PFSK-1 (cell line): ENCODE data around the gene EIF6. TPM values are rescaled to one million over a fixed set of nuclear protein-coding genes. Genes with fewer than 3 reads are reported as not detected.

ENCODE experiments used
- FOXP2 ChIP-seq: optimal IDR thresholded peaks from 2 replicates; pipeline ENCODE3; 2011; ENCODE audit warnings: borderline replicate concordance, control low read depth, inconsistent platforms; ENCODE audit not compliant: insufficient read depth; ENCODE audit errors: extremely low read length, extremely low read depth
- POLR2AphosphoS5 ChIP-seq: IDR thresholded peaks from 2 replicates; pipeline ENCODE4 v1.6.1; 2012; ENCODE audit warnings: low read depth, mild to moderate bottlenecking, control low read depth, low read length, moderate library complexity
- SIN3A ChIP-seq: IDR thresholded peaks from 2 replicates; pipeline ENCODE4 v1.6.1; 2012; ENCODE audit warnings: mild to moderate bottlenecking, low read length, moderate library complexity, borderline replicate concordance; ENCODE audit not compliant: insufficient read depth
- TAF1 ChIP-seq: IDR thresholded peaks from 2 replicates; pipeline ENCODE4 v1.6.1; 2012; ENCODE audit warnings: low read length, control low read depth, borderline replicate concordance; ENCODE audit not compliant: insufficient read depth
- polyA plus RNA-seq: library from polyadenylated mRNA; unstranded; fragments of >200 nt; gene quantifications from one replicate; pipeline ENCODE4 v1.2.1, GENCODE V29; 2012; ENCODE audit warnings: low read depth, missing spikeins; ENCODE audit not compliant: insufficient read length
- TF ChIP-seq, protein P1 (sequence below), 2 experiments: IDR thresholded peaks; 2 replicates each; pipeline versions ENCODE4 v1.6.1 to v1.8.0; 2011 to 2012; ENCODE audit warnings: low read depth in 2 of 2, low read length in 2 of 2, control low read depth in 1 of 2, inconsistent platforms in 1 of 2, mild to moderate bottlenecking in 1 of 2, moderate library complexity in 1 of 2; ENCODE audit not compliant: insufficient read depth in 1 of 2

Gene EIF6
- polyA plus RNA-seq = 497 TPM

DNA sequence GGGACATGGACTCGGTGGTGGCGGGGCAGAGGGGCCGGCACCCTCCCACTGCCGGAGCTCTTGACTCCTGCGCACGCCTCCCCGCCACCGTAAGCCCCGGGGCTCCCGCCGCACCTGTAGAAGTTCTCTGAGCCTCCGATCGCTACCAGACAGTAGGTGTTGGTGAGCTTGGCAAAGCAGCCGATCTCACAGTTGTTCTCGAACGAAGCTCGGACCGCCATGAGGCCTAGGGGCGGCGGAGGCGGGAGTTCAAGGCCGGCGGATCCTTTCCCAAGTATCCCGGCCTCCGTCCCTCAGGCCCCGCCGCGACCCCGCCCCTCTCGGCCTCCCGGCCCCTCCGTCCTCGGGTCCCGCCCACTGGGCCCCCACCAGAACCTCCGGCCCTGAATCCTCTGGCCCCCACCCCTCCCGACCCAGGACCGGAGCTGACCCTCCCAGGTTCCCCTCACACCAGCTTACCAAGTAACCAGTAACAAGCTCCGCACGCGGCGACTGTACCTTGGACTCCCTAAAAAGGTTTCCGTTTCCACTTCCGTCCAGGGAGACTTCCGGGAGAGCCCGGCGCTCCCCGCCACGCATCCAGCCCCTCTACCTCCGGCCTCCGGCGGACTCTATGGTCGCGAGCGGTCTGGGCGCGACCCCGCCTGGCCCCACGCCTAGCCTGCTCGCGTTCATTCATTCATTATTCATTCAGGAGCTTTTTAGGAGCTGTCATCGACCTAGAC is at the start of gene EIF6:
EIF6 (minus strand) TSS at position 506 of the 725 bp plus-strand sequence; CDS start at position 221, 285 bp downstream.
- peak; percentile 72 for TF ChIP-seq POLR2AphosphoS5
- TF ChIP-seq TAF1 = peak; percentile 91; the same call in 1 of the 2 replicates
- peak; percentile 81 for TF ChIP-seq FOXP2
- TF ChIP-seq, protein P1, sequence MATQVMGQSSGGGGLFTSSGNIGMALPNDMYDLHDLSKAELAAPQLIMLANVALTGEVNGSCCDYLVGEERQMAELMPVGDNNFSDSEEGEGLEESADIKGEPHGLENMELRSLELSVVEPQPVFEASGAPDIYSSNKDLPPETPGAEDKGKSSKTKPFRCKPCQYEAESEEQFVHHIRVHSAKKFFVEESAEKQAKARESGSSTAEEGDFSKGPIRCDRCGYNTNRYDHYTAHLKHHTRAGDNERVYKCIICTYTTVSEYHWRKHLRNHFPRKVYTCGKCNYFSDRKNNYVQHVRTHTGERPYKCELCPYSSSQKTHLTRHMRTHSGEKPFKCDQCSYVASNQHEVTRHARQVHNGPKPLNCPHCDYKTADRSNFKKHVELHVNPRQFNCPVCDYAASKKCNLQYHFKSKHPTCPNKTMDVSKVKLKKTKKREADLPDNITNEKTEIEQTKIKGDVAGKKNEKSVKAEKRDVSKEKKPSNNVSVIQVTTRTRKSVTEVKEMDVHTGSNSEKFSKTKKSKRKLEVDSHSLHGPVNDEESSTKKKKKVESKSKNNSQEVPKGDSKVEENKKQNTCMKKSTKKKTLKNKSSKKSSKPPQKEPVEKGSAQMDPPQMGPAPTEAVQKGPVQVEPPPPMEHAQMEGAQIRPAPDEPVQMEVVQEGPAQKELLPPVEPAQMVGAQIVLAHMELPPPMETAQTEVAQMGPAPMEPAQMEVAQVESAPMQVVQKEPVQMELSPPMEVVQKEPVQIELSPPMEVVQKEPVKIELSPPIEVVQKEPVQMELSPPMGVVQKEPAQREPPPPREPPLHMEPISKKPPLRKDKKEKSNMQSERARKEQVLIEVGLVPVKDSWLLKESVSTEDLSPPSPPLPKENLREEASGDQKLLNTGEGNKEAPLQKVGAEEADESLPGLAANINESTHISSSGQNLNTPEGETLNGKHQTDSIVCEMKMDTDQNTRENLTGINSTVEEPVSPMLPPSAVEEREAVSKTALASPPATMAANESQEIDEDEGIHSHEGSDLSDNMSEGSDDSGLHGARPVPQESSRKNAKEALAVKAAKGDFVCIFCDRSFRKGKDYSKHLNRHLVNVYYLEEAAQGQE (IDR thresholded peaks at IDR 0.05; ENCODE audit: insufficient read depth in 1 of 2, low read depth in 2 of 2, low read length in 2 of 2) = 0 out of 4 replicates have a peak, but pooled peaks of 1 of the 2 experiments have one; percentile 22
- TF ChIP-seq SIN3A = 0 out of 2 replicates have a peak, but pooled peaks have one; percentile 54

DNA sequence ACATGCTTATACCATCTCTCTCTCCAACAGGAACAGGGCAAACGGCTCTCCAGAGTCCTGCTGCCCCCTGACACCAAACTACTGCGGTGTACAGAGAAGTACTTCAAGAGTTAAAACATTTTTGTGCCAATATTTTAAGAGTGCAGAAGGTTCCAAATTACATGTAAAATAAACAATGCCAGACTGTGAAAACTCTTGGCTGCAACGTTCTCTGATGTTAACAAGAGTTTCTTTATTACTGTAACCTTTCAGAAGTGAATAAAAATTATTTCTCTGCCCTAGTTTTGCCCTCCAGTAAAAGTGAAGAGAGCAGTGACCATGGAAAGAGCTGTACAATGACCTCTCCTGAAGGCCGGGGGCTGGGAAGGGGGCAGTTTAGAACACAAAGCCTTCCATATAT is 49.0 kb upstream of the EIF6 start:
- TF ChIP-seq TAF1 (no peak), POLR2AphosphoS5 (no peak), FOXP2 (no peak), SIN3A (no peak)
- TF ChIP-seq, protein P1 (IDR thresholded peaks at IDR 0.05; ENCODE audit: insufficient read depth in 1 of 2, low read depth in 2 of 2, low read length in 2 of 2) = no peak

DNA sequence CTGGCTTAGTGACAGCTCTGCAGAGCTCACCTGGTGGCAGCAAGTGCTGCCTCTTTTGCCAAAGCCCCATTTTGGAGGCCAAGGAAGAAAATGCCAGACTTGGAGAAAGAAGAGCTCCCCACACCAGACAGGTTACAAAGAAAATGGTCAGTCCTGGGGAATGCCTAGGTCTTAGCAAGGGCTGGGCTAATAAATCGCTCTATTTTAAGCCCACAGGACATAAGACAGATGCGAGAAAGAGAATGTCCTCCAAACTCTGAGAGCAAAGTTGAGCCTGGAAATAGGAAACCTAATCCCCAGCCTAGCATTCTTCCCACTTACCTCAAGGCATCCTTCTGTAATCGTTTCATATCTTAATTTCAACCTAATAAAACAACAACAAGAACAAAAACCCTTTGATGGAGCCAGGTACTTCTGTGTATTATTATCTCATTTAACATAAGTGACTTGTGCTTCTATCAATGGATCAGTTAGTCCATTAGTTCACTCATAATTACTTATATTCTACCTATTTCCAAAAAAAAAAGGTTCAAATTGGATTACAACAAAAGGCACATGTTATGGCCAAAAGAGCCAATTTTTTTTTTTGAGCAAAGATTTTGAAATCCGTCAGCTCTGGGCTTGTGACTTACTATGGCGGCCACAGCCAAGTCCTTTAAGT is 48.1 kb upstream of the EIF6 start:
- no peak for TF ChIP-seq TAF1
- TF ChIP-seq SIN3A = no peak
- no peak for TF ChIP-seq FOXP2
- TF ChIP-seq, protein P1 (IDR thresholded peaks at IDR 0.05; ENCODE audit: insufficient read depth in 1 of 2, low read depth in 2 of 2, low read length in 2 of 2) = no peak
- no peak for TF ChIP-seq POLR2AphosphoS5

DNA sequence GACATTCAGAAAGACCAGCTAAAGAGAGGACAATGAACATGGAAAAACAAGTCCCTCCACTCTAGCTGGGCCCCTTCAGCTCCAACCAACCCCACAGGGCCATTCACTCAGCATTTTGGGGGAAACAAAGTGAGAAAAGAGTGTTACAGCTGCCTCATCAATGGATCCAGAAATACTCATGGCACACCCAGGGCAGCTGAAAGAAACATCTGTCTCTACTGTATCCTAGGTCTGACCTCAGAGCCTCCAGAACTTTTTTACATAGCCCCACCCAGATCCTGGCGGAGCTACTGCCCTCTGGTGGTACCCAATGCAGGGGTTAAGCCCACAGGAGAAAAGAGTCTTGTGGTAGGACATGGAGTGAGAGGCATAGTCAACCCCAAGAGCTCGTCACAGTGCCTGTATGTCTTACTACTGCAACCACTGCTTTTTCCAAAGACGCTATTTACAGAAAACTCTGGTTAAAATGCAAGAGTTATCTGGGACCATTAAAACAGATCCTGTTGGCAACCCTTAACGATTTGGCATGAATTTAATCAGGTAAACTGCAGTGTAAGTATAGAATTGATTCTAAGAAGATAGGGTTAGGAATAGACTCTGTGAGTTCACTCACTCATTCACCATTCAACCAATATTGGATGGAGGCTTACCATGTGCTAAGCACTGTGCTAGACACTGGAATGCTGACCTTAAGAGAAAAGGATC is 45.0 kb upstream of the EIF6 start:
- TF ChIP-seq, protein P1 (IDR thresholded peaks at IDR 0.05; ENCODE audit: insufficient read depth in 1 of 2, low read depth in 2 of 2, low read length in 2 of 2) = no peak
- no peak for TF ChIP-seq FOXP2
- TF ChIP-seq POLR2AphosphoS5 = no peak
- TF ChIP-seq TAF1 = 0 out of 2 replicates have a peak, but pooled peaks have one; percentile 19
